GM23248 (cell line): ENCODE results near the gene VSTM1. TPM values are rescaled to one million over a fixed set of nuclear protein-coding genes. Genes with fewer than 3 reads are reported as not detected.
A peak's percentile ranks its signal among the peaks of the same experiment; 100 is the strongest.

Experiments used
- DNase-seq: peaks from one replicate; pipeline ENCODE4 v3.0.0-alpha.2; 2015
- H2AFZ ChIP-seq: fragments of 200-600 bp; sonication (generic); 2 replicates; pipeline ENCODE4 v1.6.1; 2016; ENCODE audit warnings: antibody characterized with exemption
- H3F3A ChIP-seq: fragments of 200-600 bp; sonication (generic); 2 replicates; pipeline ENCODE4 v1.6.1; 2016; ENCODE audit warnings: mild to moderate bottlenecking, antibody characterized with exemption, mixed run types; ENCODE audit not compliant: insufficient read depth
- H3K27ac ChIP-seq: fragments of 200-600 bp; sonication (generic); 2 replicates; pipeline ENCODE4 v1.5.1; 2016; ENCODE audit warnings: mild to moderate bottlenecking
- H3K27me3 ChIP-seq: fragments of 200-600 bp; sonication (generic); replicated peaks from 2 replicates; pipeline ENCODE4 v1.6.1; 2016; ENCODE audit warnings: mild to moderate bottlenecking; ENCODE audit not compliant: insufficient read depth
- H3K36me3 ChIP-seq: fragments of 200-600 bp; sonication (generic); 2 replicates; pipeline ENCODE4 v1.6.1; 2016; ENCODE audit warnings: low read depth, mild to moderate bottlenecking
- H3K4me1 ChIP-seq: fragments of 200-600 bp; sonication (generic); 2 replicates; pipeline ENCODE4 v1.6.1; 2016; ENCODE audit warnings: mild to moderate bottlenecking; ENCODE audit not compliant: insufficient read depth
- H3K4me2 ChIP-seq: fragments of 200-600 bp; sonication (generic); one replicate; pipeline ENCODE4 v1.6.1; 2016; ENCODE audit warnings: mild to moderate bottlenecking; ENCODE audit not compliant: unreplicated experiment
- H3K4me3 ChIP-seq: fragments of 200-600 bp; sonication (generic); 2 replicates; pipeline ENCODE4 v1.5.1; 2016; ENCODE audit warnings: mild to moderate bottlenecking
- H3K79me2 ChIP-seq: fragments of 200-600 bp; sonication (generic); 2 replicates; pipeline ENCODE4 v1.6.1; 2016; ENCODE audit warnings: mild to moderate bottlenecking; ENCODE audit not compliant: insufficient read depth
- H3K9ac ChIP-seq: fragments of 200-600 bp; sonication (generic); 2 replicates; pipeline ENCODE4 v1.6.1; 2016; ENCODE audit warnings: mild to moderate bottlenecking
- H3K9me2 ChIP-seq: fragments of 200-600 bp; sonication (generic); 2 replicates; pipeline ENCODE4 v1.6.1; 2016; ENCODE audit warnings: mixed run types, mild to moderate bottlenecking, moderate library complexity; ENCODE audit not compliant: insufficient read depth
- H3K9me3 ChIP-seq: fragments of 200-600 bp; sonication (generic); one replicate; pipeline ENCODE4 v1.6.1; 2017; ENCODE audit warnings: low read depth
- H4K20me1 ChIP-seq: fragments of 200-600 bp; sonication (generic); 2 replicates; pipeline ENCODE4 v1.6.0; 2016; ENCODE audit not compliant: insufficient read depth
- EZH2 ChIP-seq: fragments of 200-600 bp; sonication (generic); IDR thresholded peaks from 2 replicates; pipeline ENCODE4 v1.6.1; 2018; ENCODE audit warnings: antibody characterized with exemption, mild to moderate bottlenecking; ENCODE audit not compliant: insufficient read depth, poor library complexity, severe bottlenecking
- EZH2phosphoT487 ChIP-seq: fragments of 200-600 bp; sonication (generic); IDR thresholded peaks from 2 replicates; pipeline ENCODE4 v1.6.1; 2018; ENCODE audit warnings: antibody characterized with exemption, moderate library complexity, mild to moderate bottlenecking, low read depth; ENCODE audit not compliant: insufficient read depth
- WGBS, 2 experiments: methylation state at CpG; one replicate each; pipeline ENCODE4 v1.1.6; 2015 to 2017; ENCODE audit warnings: low lambda C conversion rate in 2 of 2, low coverage in 1 of 2; ENCODE audit errors: missing lambda C conversion rate in 2 of 2; 5-methylcytosine and 5-hydroxymethylcytosine counted together
- in situ Hi-C: fragments of 300-500 bp; cut with MboI; formaldehyde crosslinking; loops from 2 replicates; pipeline ENCODE4 v1.15.0; 2020
- polyA plus RNA-seq: library from polyadenylated mRNA; unstranded; fragments of >200 nt; fragmentation: Nextera tagmentation; extraction: Ambion mirVana; gene quantifications from 2 replicates; pipeline ENCODE4 v1.2.1, GENCODE V29; 2016
- total RNA-seq: library from RNA; depleted of rRNA; stranded (reverse); fragments of >200 nt; shearing (Covaris generic); gene quantifications from 2 replicates; pipeline ENCODE4 v1.2.3, GENCODE V29; 2014

Gene VSTM1
- total and polyA plus RNA-seq, 2 experiments from 2014 or later, result not detected

DNA sequence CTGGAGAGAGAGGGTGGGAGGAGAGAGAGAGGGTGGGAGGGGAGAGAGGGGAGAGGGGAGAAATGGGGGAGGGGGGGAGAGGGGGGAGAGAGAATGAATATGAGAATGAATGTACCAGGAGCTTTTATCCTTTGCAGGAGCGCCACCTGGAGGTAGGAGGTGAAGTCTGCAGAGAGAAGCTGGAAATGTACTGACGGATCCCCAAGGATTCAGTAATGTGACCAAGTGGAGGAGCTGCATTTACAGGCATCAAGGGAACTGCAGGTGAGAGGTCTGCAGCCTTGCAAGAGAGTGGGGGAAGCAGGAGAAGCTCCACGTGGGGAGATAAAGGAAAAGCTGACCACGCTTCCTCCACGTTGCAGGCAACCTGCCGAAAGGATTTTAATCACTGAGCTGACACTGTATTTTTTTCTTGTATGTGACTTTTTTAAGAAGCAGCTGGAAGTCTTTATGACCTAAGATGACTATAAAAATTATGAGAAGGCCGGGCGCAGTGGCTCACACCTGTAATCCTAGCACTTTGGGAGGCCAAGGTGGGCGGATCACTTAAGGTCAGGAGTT is 33.7 kb downstream of the VSTM1 start:
- no peak overlapping the region for H3K27ac ChIP-seq
- no peaks in the 10 kb centered on the region for H3K36me3 ChIP-seq
- H3K4me1 ChIP-seq, result peaks cover 2% of the 10 kb centered on the region; the same call in 1 of the 2 replicates
- H3K4me2 ChIP-seq, result no peak overlapping the region
- H2AFZ ChIP-seq, result no peak overlapping the region
- H4K20me1 ChIP-seq, result no peaks in the 10 kb centered on the region
- no peaks in the 10 kb centered on the region for H3K9me2 ChIP-seq
- in situ Hi-C loops, result loop anchor here (5.0 kb wide), 1 partner anchor 223 kb away; no protein-coding TSS in a partner anchor
- no peak overlapping the region for H3K9ac ChIP-seq
- TF ChIP-seq EZH2 (no peak), EZH2phosphoT487 (no peak)
- H3K4me3 ChIP-seq, result no peak overlapping the region
- no peaks in the 10 kb centered on the region for H3K27me3 ChIP-seq
- H3F3A ChIP-seq, result peaks cover 2% of the 10 kb centered on the region; the same call in 1 of the 2 replicates
- peak; percentile 71 for DNase-seq
- no peaks in the 10 kb centered on the region for H3K79me2 ChIP-seq
- 18 to 36% methylated on average over 7 to 9 of the region's 9 CpGs for WGBS, 2 experiments
- no peaks in the 10 kb centered on the region for H3K9me3 ChIP-seq

DNA sequence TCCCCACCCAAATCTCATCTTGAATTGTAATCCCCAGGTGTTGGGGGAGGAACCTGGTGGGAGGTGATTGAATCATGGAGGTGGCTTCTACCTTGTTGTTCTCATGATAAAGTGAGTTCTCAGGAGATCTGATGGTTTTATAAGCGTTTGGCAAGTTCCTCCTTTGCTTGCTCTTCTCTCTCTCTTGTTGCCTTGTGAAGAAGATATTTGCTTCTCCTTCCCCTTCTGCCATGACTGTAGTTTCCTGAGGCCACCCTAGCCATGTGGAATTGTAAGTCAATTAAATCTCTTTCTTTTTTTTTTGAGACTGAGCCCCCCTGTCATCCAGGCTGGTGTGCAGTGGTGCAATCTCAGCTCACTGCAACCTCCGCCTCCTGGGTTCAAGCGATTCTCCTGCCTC is 34.4 kb downstream of the VSTM1 start:
- Histone ChIP-seq H3K36me3 (no peaks in the 10 kb centered on the region), H3K27me3 (no peaks in the 10 kb centered on the region), H3K4me1 (no peaks in the 10 kb centered on the region), H3K9me3 (no peaks in the 10 kb centered on the region), H3K4me3 (no peak overlapping the region), H3K4me2 (no peak overlapping the region), H3K79me2 (no peaks in the 10 kb centered on the region), H3K9ac (no peak overlapping the region), H3K9me2 (no peaks in the 10 kb centered on the region), H3F3A (no peaks in the 10 kb centered on the region), H4K20me1 (no peaks in the 10 kb centered on the region), H2AFZ (no peak overlapping the region), H3K27ac (no peak overlapping the region)
- no peak for DNase-seq
- no peak for TF ChIP-seq EZH2phosphoT487
- no peak for TF ChIP-seq EZH2
- WGBS, 2 experiments, result 67 to 70% methylated on average over 3 of the region's 3 CpGs
- in situ Hi-C loops, result loop anchor here (5.0 kb wide), 1 partner anchor 222 kb away; no protein-coding TSS in a partner anchor

- Histone ChIP-seq H3K27ac (no peak overlapping the region), H3K9ac (no peak overlapping the region), H3K9me3 (no peaks in the 10 kb centered on the region), H3K79me2 (no peaks in the 10 kb centered on the region), H2AFZ (no peak overlapping the region), H3K4me2 (no peak overlapping the region), H3K36me3 (no peaks in the 10 kb centered on the region), H3K4me3 (no peak overlapping the region), H3F3A (no peaks in the 10 kb centered on the region), H4K20me1 (no peaks in the 10 kb centered on the region), H3K9me2 (no peaks in the 10 kb centered on the region), H3K27me3 (no peaks in the 10 kb centered on the region), H3K4me1 (no peaks in the 10 kb centered on the region)
- WGBS, 2 experiments, result 58 to 64% methylated on average over 7 of the region's 7 CpGs
- DNase-seq, result no peak
- TF ChIP-seq EZH2phosphoT487, result no peak
- TF ChIP-seq EZH2, result no peak
- in situ Hi-C loops, result loop anchor here (5.0 kb wide), 1 partner anchor 219 kb away; no protein-coding TSS in a partner anchor
Observed at GRCh38 chr19:54026656-54027055, 37.0 kb downstream of the VSTM1 start.

DNA sequence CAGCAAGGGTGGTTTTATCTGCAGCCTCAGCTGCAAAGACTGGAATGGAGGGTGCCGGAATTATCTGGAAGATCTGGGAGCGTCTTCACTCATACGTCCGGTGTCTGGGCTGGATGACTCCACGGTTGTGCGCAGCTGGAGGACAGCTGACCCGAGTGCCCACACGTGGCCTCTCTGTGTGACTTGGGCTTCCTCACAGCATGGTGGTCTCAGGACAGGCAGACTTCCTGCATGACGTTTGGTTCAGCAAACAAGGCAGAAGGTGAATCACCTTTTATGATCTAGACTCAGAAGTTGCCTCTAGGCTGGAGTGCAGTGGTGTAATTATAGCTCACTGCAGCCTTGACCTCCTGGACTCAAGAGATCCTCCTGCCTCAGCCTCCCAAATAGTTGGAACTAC is 39.0 kb downstream of the VSTM1 start:
- Histone ChIP-seq H3F3A (peaks cover 9% of the 10 kb centered on the region; the same call in 1 of the 2 replicates), H3K4me3 (no peak overlapping the region), H4K20me1 (no peaks in the 10 kb centered on the region), H3K9ac (no peak overlapping the region), H3K27me3 (no peaks in the 10 kb centered on the region), H3K36me3 (no peaks in the 10 kb centered on the region), H3K4me1 (peaks cover 9% of the 10 kb centered on the region), H3K4me2 (no peak overlapping the region), H3K27ac (no peak overlapping the region), H3K79me2 (no peaks in the 10 kb centered on the region), H2AFZ (no peak overlapping the region), H3K9me3 (no peaks in the 10 kb centered on the region), H3K9me2 (no peaks in the 10 kb centered on the region)
- TF ChIP-seq EZH2phosphoT487 (no peak), EZH2 (no peak)
- WGBS, 2 experiments, result 79 to 85% methylated on average over 9 of the region's 9 CpGs
- in situ Hi-C loops, result loop anchor here (5.0 kb wide), 1 partner anchor 217 kb away; no protein-coding TSS in a partner anchor
- DNase-seq, result no peak
